GM12872 (cell line): ENCODE results near the gene SHISAL1.

Source experiments
- TF ChIP-seq, protein P1 (sequence below): IDR thresholded peaks from 3 replicates; pipeline ENCODE4 v1.5.1; 2011; ENCODE audit warnings: low read depth, mild to moderate bottlenecking, low read length, moderate library complexity; ENCODE audit not compliant: insufficient read depth

Gene SHISAL1

DNA sequence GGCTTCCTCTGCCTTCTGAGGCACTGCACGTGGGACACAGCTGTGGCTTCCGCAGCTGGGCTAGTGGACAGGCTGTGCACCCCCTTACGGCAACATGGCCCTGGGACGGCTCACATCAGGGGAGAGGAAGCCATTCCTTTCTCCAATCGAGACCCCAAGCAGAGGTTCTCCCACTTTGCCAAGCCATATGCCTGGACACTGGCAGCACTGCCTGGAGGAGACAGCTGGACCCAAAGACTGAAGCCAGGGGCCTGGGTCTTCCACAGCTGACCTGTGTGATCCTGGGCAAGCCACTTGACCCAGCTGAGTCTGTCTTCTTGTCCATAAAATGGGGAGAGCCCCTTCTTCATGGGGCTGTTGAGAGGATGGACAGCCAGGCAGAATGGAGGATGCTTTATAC is 65.4 kb downstream of the SHISAL1 start:
- TF ChIP-seq, protein P1, sequence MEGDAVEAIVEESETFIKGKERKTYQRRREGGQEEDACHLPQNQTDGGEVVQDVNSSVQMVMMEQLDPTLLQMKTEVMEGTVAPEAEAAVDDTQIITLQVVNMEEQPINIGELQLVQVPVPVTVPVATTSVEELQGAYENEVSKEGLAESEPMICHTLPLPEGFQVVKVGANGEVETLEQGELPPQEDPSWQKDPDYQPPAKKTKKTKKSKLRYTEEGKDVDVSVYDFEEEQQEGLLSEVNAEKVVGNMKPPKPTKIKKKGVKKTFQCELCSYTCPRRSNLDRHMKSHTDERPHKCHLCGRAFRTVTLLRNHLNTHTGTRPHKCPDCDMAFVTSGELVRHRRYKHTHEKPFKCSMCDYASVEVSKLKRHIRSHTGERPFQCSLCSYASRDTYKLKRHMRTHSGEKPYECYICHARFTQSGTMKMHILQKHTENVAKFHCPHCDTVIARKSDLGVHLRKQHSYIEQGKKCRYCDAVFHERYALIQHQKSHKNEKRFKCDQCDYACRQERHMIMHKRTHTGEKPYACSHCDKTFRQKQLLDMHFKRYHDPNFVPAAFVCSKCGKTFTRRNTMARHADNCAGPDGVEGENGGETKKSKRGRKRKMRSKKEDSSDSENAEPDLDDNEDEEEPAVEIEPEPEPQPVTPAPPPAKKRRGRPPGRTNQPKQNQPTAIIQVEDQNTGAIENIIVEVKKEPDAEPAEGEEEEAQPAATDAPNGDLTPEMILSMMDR, result no peak

DNA sequence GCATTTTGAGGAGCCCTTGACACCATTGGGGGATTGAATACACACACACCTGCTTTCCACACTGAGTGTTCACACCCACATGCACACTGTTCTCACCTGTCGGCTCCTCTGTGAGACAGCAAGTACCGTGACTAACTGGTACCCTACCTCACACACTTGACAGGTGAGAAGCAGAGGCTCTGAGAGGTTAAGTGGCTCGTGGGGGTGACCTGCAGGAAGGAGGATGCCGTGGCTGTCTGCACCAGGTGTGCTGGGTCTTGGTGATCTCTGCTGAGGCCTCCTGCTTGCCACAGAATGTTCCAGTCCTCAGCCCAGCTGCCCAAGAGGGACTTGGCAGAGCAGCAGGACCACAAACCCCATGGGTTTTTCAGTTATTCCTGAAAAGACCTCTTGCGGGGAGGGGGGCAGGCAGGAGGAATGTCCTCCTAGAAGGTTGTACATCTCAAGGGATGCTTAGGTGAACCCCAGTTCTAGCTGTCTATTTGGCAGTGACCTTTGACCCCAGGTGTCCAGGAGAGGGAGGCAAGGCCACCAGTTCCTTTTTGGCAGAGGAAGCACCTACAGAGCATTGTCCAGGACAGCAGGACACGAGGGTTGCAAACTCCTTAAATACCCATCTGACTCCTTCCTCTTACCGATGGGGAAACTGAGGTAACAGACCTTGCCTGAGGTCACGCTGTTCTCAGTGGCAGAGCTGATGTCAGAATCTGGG is 66.0 kb downstream of the SHISAL1 start:
- TF ChIP-seq, protein P1, result no peak

DNA sequence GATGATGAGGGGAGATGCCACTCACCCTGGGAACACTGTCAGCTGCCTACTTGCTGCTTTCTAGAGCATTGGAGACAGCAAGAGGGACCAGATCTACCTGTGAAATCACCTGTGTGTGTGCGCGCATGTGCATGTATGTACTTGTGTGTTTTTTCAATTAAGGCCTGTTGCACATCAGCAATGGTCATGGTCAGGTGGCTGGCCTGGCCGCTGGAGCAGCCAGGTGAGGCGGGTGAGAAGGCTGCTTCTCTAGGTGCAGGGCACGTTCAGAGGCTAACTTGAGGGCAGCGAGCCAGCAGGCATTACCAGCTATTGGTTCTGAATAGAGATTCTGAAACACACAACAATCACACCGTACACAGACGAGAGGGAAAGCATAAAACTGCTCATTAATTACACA is 66.9 kb downstream of the SHISAL1 start:
- TF ChIP-seq, protein P1, result no peak

DNA sequence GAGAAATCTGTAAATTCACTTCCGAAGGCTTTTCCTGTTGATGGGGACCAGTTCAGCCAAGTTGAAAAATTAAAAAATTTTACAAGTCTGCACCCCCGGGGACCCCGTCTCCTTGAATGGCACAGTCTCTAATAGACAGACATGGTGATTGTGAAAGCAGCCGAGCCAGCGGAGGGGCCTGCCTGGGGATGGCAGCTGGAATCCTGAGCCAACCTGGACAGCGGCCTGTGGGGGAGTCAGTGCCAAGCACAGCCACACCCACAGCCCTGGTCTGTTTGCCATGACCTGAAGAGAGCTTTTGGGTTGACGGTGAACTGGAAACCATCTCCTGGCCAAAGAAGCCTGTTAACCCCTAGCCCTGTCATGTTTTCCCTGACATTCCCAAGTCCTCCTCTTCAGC is 67.3 kb downstream of the SHISAL1 start:
- TF ChIP-seq, protein P1, result no peak

DNA sequence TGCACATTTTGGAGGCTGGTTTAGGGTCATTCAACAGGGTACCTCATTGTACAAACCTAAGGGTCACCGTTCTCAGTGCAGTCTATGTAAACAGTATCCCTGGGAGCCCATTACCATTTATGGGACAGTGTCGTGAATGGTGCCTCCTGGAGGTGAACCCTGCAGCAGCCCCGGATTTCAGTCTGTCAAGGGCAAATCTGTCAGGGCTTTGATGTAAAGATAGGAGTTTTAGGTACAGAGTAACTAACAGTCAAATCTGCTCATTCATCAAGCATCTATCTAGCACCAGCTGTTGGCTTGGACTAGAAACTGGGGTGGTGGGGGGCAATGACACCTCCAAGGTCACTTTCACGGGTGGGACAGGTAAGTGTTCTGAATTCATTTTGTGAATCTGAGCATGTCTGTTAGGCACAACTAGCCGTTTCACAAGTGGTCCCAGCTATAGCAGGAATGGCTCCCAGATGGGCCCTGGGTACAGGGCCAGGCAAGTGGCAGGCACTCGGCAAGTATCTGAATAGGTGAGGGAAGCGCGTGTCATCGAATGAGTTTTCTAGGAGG is 68.4 kb downstream of the SHISAL1 start:
- TF ChIP-seq, protein P1, result no peak

DNA sequence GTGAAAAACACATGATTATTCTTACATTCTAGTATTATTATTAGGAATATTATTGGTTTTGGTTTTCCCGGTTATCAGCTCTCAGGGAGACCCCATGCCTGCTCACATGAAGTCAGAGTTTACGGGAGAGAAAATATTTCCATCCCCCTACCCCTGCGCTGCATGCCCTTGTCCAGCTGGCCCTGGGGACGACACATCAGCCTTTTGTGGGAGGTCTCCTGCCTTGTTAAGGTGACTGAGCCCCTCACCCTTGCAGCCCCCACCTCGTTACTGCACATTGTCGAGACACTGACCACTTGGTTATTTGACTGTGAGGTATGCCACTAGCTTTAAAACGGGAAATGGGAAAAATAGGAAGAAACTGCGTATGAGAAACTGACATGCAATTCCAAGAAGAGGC is 69.0 kb downstream of the SHISAL1 start:
- TF ChIP-seq, protein P1, result no peak

DNA sequence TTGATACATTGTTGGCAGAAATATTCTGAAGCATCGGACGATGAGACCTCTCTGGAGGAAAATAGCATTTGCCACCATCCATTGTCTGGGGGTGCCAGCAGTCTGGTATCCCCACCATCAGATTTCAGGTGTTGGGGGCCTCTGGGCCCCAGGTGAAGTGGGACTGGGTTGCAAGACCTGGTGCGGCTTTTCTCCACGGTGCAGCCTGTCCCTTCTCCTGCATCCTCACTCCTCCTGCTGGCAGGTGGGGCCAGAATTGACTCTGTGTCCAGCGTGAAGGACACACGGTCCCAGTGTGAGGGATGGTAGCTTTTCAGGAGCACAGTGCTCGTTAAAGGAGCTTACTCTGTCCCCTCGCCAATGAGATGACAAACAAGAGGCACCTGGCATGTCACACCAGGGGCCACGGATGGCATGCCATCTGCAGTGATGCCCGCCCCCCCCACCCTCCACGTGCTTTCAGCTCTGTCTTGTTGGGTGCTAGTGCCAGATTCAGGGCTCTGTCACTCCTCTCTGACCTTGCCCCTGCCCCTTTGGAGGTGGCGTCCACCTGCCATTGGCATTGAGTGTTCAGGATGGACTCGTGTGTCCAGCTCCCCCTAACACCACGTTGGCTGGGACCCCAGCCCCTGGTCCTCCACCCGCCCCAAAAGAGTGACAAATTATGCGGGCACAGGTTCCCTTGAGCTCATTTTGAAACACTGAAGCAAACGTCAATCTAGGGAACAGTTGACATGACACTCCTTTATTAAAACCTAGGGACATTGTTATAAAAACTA is 69.6 kb downstream of the SHISAL1 start:
- TF ChIP-seq, protein P1, result no peak
